Measurements from ENCODE around the gene NMB.

Gene NMB

DNA sequence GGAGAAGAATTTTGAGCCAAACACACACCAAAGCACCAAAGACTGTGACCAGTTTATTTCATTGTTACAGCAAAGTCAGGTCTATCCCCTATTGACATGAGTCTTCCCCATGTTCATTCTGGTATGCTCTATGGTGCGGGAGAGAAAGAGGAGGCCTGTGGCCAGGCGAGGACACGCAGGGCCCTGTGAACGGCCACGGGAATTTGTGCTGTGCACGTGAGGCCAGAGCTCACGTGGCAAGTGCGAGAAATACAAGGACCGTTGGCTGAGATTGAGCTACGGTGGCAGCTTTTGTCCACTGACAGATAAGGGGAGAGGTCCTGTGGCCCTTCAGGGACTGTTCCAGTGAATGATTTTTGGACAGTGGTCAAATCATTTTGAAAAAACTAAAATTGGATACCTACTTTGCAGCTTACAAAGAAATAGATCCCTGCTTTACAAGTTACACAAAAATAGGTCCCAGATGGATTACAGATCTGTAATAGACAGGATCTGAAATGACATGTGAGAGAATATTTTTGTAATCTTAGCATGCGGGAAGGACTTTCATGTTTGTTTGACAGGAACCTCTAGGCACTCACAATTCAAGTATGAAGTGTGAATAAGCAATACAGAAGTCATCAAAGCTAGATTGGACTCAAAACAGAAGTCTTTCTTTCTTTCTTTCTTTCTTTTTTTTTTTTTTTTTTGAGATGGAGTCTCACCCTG, 48.0 kb downstream of the NMB start:
- no peak for DNase-seq

DNA sequence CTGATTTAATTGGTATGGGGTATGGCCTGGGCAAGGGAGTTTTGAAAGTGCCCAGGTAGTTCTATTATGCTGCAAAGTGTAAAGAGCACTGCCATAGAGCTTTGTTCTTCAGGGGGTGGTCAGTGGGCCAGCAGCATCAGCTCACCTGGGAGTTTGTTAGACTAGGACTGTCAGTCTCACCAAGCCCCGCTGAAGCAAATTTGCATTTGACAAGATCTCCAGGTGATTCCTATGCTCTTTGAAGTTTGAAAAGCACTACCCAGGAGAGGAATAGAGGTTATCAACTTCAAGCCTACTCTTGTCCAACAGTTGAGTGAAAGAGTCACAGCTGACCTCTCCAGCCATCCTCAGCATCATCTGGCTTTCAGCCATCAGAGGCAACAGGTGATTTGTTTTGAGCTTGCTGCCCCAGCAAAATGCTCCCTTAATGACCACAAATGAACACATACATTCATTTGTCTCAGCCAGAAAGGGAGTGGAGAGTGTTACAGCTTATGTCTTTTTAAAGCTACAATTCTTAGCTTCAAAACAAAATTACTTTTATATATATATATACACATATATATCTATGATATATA, 49.2 kb downstream of the NMB start:
- no peak for DNase-seq

DNA sequence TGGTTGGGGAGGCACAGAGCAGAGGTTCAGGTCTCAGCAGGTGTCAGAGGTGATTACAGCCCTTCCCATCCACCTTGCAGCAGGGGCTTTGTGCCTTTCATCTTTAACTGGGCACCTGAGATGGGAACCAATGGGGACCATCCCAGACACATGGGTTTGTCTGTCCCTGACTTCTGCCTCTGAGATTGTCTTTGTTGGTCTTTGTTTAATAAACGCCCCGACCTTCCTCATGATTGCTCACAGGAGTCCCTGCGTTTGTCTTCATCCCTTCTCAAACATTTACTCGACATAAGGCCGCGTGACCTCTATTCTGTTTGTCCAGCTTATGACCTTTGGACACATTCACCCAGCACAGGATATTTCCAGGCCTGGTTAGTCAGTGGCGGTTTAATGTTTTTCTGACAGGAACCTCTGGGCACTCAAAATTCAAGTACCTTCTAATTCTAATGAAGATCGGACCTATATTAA, 51.3 kb downstream of the NMB start:
- no peak for DNase-seq

DNA sequence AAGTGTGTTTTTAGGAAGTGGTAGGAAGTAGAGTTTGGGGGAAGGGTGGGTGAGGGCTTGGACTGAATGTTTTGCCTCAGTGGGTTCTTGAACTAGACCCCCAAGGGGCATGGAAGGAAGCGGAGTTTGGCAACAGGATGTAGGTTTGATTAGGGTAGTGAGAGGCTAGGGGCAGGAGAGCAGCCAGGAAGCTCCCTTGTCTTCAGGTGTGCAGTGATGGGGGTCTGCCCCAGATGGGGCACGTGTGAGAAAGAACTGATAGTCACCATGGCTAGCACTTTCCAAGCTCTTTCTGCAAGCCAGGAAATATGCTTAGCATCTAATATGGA, 52.5 kb downstream of the NMB start:
- no peak for DNase-seq

All from inflammatory macrophage treated with lipopolysaccharide for 4 hours (primary cell).